Adrenal gland (tissue), 12 donors: ENCODE data around the gene RSRC1. TPM values are rescaled to one million over a fixed set of nuclear protein-coding genes. Genes with fewer than 3 reads are reported as not detected.

ENCODE experiments used
- DNase-seq, 7 donors: peaks; one replicate each; pipeline ENCODE4 v3.0.0-alpha.2; 2019 to 2020
- H3K27ac ChIP-seq, 5 donors: fragments of 200-600 bp; sonication (generic) in 4 of 5; 1 replicate in 3 of 5; 2 replicates in 2 of 5; pipeline versions ENCODE4 v1.5.1 to v1.8.0; 2016 to 2020; ENCODE audit warnings: mild to moderate bottlenecking in 1 of 5
- H3K27me3 ChIP-seq: fragments of 200-600 bp; 2 replicates; pipeline ENCODE4 v1.8.0; 2021
- H3K36me3 ChIP-seq, 2 donors: fragments of 200-600 bp; replicated peaks in 1 of 2; 1 replicate in 1 of 2; 2 replicates in 1 of 2; pipeline versions ENCODE4 v1.5.1 to v1.8.0; 2018 to 2022
- H3K4me1 ChIP-seq, 2 donors: fragments of 200-600 bp; replicated peaks in 1 of 2; 1 replicate in 1 of 2; 2 replicates in 1 of 2; pipeline versions ENCODE4 v1.5.1 to v1.8.0; 2018 to 2021
- H3K4me3 ChIP-seq, 4 donors: fragments of 200-600 bp; sonication (generic) in 3 of 4; one replicate each; pipeline ENCODE4 v1.5.1; 2016 to 2018
- H3K9me3 ChIP-seq, 3 donors: fragments of 200-600 bp; sonication (generic) in 1 of 3; replicated peaks in 1 of 3; 1 replicate in 2 of 3; 2 replicates in 1 of 3; pipeline versions ENCODE4 v1.5.1 to v1.8.0; 2016 to 2021
- CTCF ChIP-seq, 6 experiments: fragments of 450-650 bp in 4 of 6; fragments of 200-600 bp in 2 of 6; sonication (generic) in 1 of 6; IDR thresholded peaks; 1 replicate in 5 of 6; 2 replicates in 1 of 6; pipeline versions ENCODE4 v1.5.1 to v1.8.0; 2016 to 2021; ENCODE audit warnings: antibody characterized with exemption in 6 of 6, mild to moderate bottlenecking in 2 of 6, moderate library complexity in 1 of 6
- POLR2A ChIP-seq, 2 donors: fragments of 450-650 bp; IDR thresholded peaks; one replicate each; pipeline ENCODE4 v1.6.1; 2017; ENCODE audit warnings: antibody characterized with exemption in 2 of 2, mild to moderate bottlenecking in 2 of 2, moderate library complexity in 1 of 2
- WGBS, 4 donors: extraction: QIAGEN DNeasy Blood & Tissue Kit in 2 of 4; methylation state at CpG; one replicate each; pipeline versions ENCODE4 v1.1.5 to v1.1.7; 2013 to 2017; 5-methylcytosine and 5-hydroxymethylcytosine counted together
- intact Hi-C, 2 donors: fragments of 100-400 bp; cut with DNase I; formaldehyde crosslinking; loops; one replicate each; pipeline versions ENCODE4 v1.14.1 to v1.15.0; 2022 to 2023
- polyA plus RNA-seq, 3 donors: library from polyadenylated mRNA; stranded (reverse); fragments of 200-250 nt in 2 of 3; fragments of 350-450 nt in 1 of 3; fragmentation: Illumina TruSeq in 1 of 3; extraction: RNeasy Lipid Tissue Mini Kit (QIAGEN cat#74804) in 1 of 3; gene quantifications; one replicate each; pipeline ENCODE4 v1.2.3, GENCODE V29; 2013 to 2014
- total RNA-seq, 9 donors: library from RNA; depleted of rRNA in 4 of 9; stranded (reverse); fragments of >200 nt in 4 of 9; fragments of 120-200 nt in 1 of 9; fragmentation: NEBNext Ultra II Directional in 1 of 9; extraction: Animal tissue kit (Norgen Biotek cat#: 25700) in 1 of 9; gene quantifications; one replicate each; pipeline versions ENCODE4 v1.1.0 to v1.2.4, GENCODE V29; 2013 to 2023
- donor health status: healthy with polysubstance abuse.
- donor health status: Bipolar disorder and iron deficiency.
- donor health status: DM: yes; HTN: yes; CAD: no.
- donor health status: DM: no; HTN: no; CAD: no.
- donor health status: DM: no; HTN: no; CAD: no.
- donor health status: DM: yes; HTN: yes; CAD: no.

The RSRC1 gene
- total and polyA plus RNA-seq, 12 donors: 12.6 to 125 (median 37.5) TPM

GRCh38 chr3:158419820-158420653 is 310.1 kb downstream of the RSRC1 start:
- Histone ChIP-seq H3K27ac (no peak overlapping the region), H3K4me1 (no peaks in the 10 kb centered on the region), H3K9me3 (no peaks in the 10 kb centered on the region), H3K27me3 (no peaks in the 10 kb centered on the region), H3K4me3 (no peak overlapping the region), H3K36me3 (no peaks in the 10 kb centered on the region)
- intact Hi-C loops: no loop called here
- TF ChIP-seq CTCF (IDR thresholded peaks at IDR 0.05) (no peak), POLR2A (IDR thresholded peaks at IDR 0.05) (no peak)
- 95 to 96% (median 96%) methylated on average over 5 of the region's 5 CpGs for WGBS, 4 donors
- no peak for DNase-seq

- intact Hi-C loops: no loop called here
- Histone ChIP-seq H3K9me3 (no peaks in the 10 kb centered on the region), H3K4me1 (no peaks in the 10 kb centered on the region), H3K36me3 (no peaks in the 10 kb centered on the region), H3K27me3 (no peaks in the 10 kb centered on the region), H3K4me3 (no peak overlapping the region), H3K27ac (no peak overlapping the region)
- TF ChIP-seq CTCF (IDR thresholded peaks at IDR 0.05): no peak
- no peak for TF ChIP-seq POLR2A (IDR thresholded peaks at IDR 0.05)
- no peak for DNase-seq
- 60 to 87% (median 79%) methylated on average over 3 of the region's 3 CpGs for WGBS, 4 donors
These were observed 310.9 kb downstream of the RSRC1 start for GRCh38 chr3:158420654-158421396.

- 90 to 97% (median 97%) methylated on average over 1 of the region's 1 CpG for WGBS, 4 donors
- intact Hi-C loops: loop anchor here (5.0 kb wide), 1 partner anchor 813 kb away; no protein-coding TSS in a partner anchor
- DNase-seq: no peak
- Histone ChIP-seq H3K27me3 (no peaks in the 10 kb centered on the region), H3K4me1 (no peaks in the 10 kb centered on the region), H3K27ac (no peak overlapping the region), H3K4me3 (no peak overlapping the region), H3K9me3 (no peaks in the 10 kb centered on the region), H3K36me3 (no peaks in the 10 kb centered on the region)
- TF ChIP-seq POLR2A (IDR thresholded peaks at IDR 0.05) (no peak), CTCF (IDR thresholded peaks at IDR 0.05) (no peak)
These were observed 320.6 kb downstream of the RSRC1 start for GRCh38 chr3:158430448-158430847.

- no peak for DNase-seq
- H3K27ac ChIP-seq: no peak overlapping the region
- no peaks in the 10 kb centered on the region for H3K27me3 ChIP-seq
- H3K4me1 ChIP-seq: no peaks in the 10 kb centered on the region
- intact Hi-C loops: loop anchor here (5.0 kb wide), 1 partner anchor 814 kb away; no protein-coding TSS in a partner anchor
- no peaks in the 10 kb centered on the region for H3K36me3 ChIP-seq
- no peaks in the 10 kb centered on the region for H3K9me3 ChIP-seq
- no peak overlapping the region for H3K4me3 ChIP-seq
- TF ChIP-seq POLR2A (IDR thresholded peaks at IDR 0.05) (no peak), CTCF (IDR thresholded peaks at IDR 0.05) (no peak)
These were observed 321.1 kb downstream of the RSRC1 start for GRCh38 chr3:158430968-158431367.
